ENCODE results near the gene FADS3.

- TF ChIP-seq CTCF (conservative IDR thresholded peaks at IDR 0.05; ENCODE audit: low read depth, low read length) (no peak), RCOR1 (IDR thresholded peaks at IDR 0.05; ENCODE audit: insufficient replicate concordance, low read length) (no peak), POLR2A (IDR thresholded peaks at IDR 0.05; ENCODE audit: low read depth, low read length) (no peak), FOS (IDR thresholded peaks at IDR 0.05; ENCODE audit: low read depth, low read length) (no peak)
These were observed 29.7 kb downstream of the FADS3 start for GRCh38 chr11:61861634-61862033.
